Mesothelial cell of epicardium (in vitro differentiated cells): Measurements from ENCODE around the gene FAM229B. TPM values are rescaled to one million over a fixed set of nuclear protein-coding genes. Genes with fewer than 3 reads are reported as not detected.
"Not testable (repeated sequence)": the region's sequence is repeated elsewhere in the genome, so short reads cannot be mapped to it uniquely, and the experiment has no call there.

Experiments used
- DNase-seq, 2 experiments: peaks; one replicate each; pipeline ENCODE4 v3.0.0; 2021; ENCODE audit warnings: low spot score in 2 of 2; ENCODE audit not compliant: unreplicated experiment in 2 of 2
- H3K27ac Mint-ChIP-seq: 2 replicates; pipeline ENCODE4 v1.8.0; 2021; ENCODE audit warnings: mixed read lengths
- H3K27me3 Mint-ChIP-seq: 2 replicates; pipeline ENCODE4 v1.8.0; 2021; ENCODE audit warnings: low read depth, mixed read lengths
- H3K36me3 Mint-ChIP-seq: 2 replicates; pipeline ENCODE4 v1.8.0; 2021; ENCODE audit warnings: mixed read lengths
- H3K4me1 Mint-ChIP-seq: 2 replicates; pipeline ENCODE4 v1.8.0; 2021; ENCODE audit warnings: mixed read lengths
- H3K4me3 Mint-ChIP-seq: 2 replicates; pipeline ENCODE4 v1.8.0; 2021; ENCODE audit warnings: mild to moderate bottlenecking, moderate library complexity, mixed read lengths
- H3K9me3 Mint-ChIP-seq: 2 replicates; pipeline ENCODE4 v1.8.0; 2021; ENCODE audit warnings: mixed read lengths
- CTCF ChIP-seq: fragments of 200-600 bp; sonication (generic); IDR thresholded peaks from one replicate; pipeline ENCODE4 v1.5.0; 2021; ENCODE audit warnings: antibody characterized with exemption; ENCODE audit not compliant: unreplicated experiment
- total RNA-seq: library from RNA; stranded (reverse); gene quantifications from 3 replicates; pipeline ENCODE4 v1.2.1, GENCODE V29; 2021

Gene FAM229B
- total RNA-seq, 1 donor from 2014 or later, result 23.6 TPM

GRCh38 chr6:112040956-112041355 lies 46.4 kb upstream of the FAM229B start:
- Mint-ChIP-seq H3K36me3 (no peaks in the 10 kb centered on the region), H3K9me3 (no peaks in the 10 kb centered on the region), H3K4me3 (no peak overlapping the region), H3K27ac (no peak overlapping the region), H3K4me1 (peaks cover 22% of the 10 kb centered on the region), H3K27me3 (no peaks in the 10 kb centered on the region)
- no peak for TF ChIP-seq CTCF
- DNase-seq, result no peak

- Mint-ChIP-seq H3K9me3 (no peaks in the 10 kb centered on the region), H3K27ac (no peak overlapping the region), H3K36me3 (no peaks in the 10 kb centered on the region), H3K4me1 (peaks cover 22% of the 10 kb centered on the region), H3K4me3 (peak overlapping the region; percentile 34), H3K27me3 (no peaks in the 10 kb centered on the region)
- no peak for DNase-seq
- TF ChIP-seq CTCF, result no peak
These were observed 45.9 kb upstream of the FAM229B start for GRCh38 chr6:112041535-112041934.

- DNase-seq, result peak; percentile 82 to 94
- TF ChIP-seq CTCF, result peak; percentile 72
- Mint-ChIP-seq H3K4me1 (peaks cover 22% of the 10 kb centered on the region), H3K27ac (peak overlapping the region; percentile 98), H3K9me3 (no peaks in the 10 kb centered on the region), H3K36me3 (no peaks in the 10 kb centered on the region), H3K4me3 (peak overlapping the region; percentile 87), H3K27me3 (no peaks in the 10 kb centered on the region)
These were observed 44.1 kb upstream of the FAM229B start for GRCh38 chr6:112043032-112044007.

- Mint-ChIP-seq H3K9me3 (no peaks in the 10 kb centered on the region), H3K4me1 (peaks cover 22% of the 10 kb centered on the region), H3K36me3 (no peaks in the 10 kb centered on the region), H3K27ac (peak overlapping the region; percentile 37), H3K27me3 (no peaks in the 10 kb centered on the region), H3K4me3 (no peak overlapping the region)
- no peak for DNase-seq
- no peak for TF ChIP-seq CTCF
These were observed 43.2 kb upstream of the FAM229B start for GRCh38 chr6:112044196-112044595.

GRCh38 chr6:112044856-112045255 lies 42.5 kb upstream of the FAM229B start:
- no peak for TF ChIP-seq CTCF
- Mint-ChIP-seq H3K4me3 (no peak overlapping the region), H3K27me3 (no peaks in the 10 kb centered on the region), H3K9me3 (no peaks in the 10 kb centered on the region), H3K4me1 (peaks cover 22% of the 10 kb centered on the region), H3K27ac (peak overlapping the region; percentile 73), H3K36me3 (no peaks in the 10 kb centered on the region)
- DNase-seq, result no peak

GRCh38 chr6:112047523-112047922 lies 39.9 kb upstream of the FAM229B start:
- peaks cover 22% of the 10 kb centered on the region for H3K4me1 Mint-ChIP-seq
- not testable (repeated sequence) for H3K9me3 Mint-ChIP-seq, H3K27me3 Mint-ChIP-seq, DNase-seq, H3K4me3 Mint-ChIP-seq, H3K27ac Mint-ChIP-seq, H3K36me3 Mint-ChIP-seq
